Stomach (tissue), 9 donors: ENCODE results near the gene ARMC10. TPM values are rescaled to one million over a fixed set of nuclear protein-coding genes. Genes with fewer than 3 reads are reported as not detected.

ENCODE experiments used
- DNase-seq, 2 donors: peaks; one replicate each; pipeline versions ENCODE4 v3.0.0 to v3.0.0-alpha.2; 2013 to 2019
- H3K27ac ChIP-seq, 5 donors: fragments of 200-600 bp in 4 of 5; sonication (generic) in 4 of 5; one replicate each; pipeline ENCODE4 v1.5.1; 2013 to 2019; ENCODE audit warnings: mild to moderate bottlenecking in 1 of 5, moderate library complexity in 1 of 5
- H3K27me3 ChIP-seq, 3 donors: fragments of 200-600 bp; sonication (generic); one replicate each; pipeline ENCODE4 v1.5.1; 2017 to 2019; ENCODE audit warnings: mixed run types in 1 of 3
- H3K36me3 ChIP-seq, 4 donors: fragments of 200-600 bp; sonication (generic); 1 replicate in 3 of 4; 2 replicates in 1 of 4; pipeline ENCODE4 v1.5.1; 2016 to 2019
- H3K4me1 ChIP-seq, 4 donors: fragments of 200-600 bp; sonication (generic); one replicate each; pipeline ENCODE4 v1.5.1; 2016 to 2019
- H3K4me3 ChIP-seq, 4 donors: fragments of 200-600 bp; sonication (generic) in 3 of 4; one replicate each; pipeline ENCODE4 v1.5.1; 2016 to 2019; ENCODE audit warnings: mild to moderate bottlenecking in 1 of 4
- H3K9me3 ChIP-seq, 4 donors: fragments of 200-600 bp; sonication (generic); one replicate each; pipeline ENCODE4 v1.5.1; 2016 to 2019
- CTCF ChIP-seq, 7 experiments: fragments of 450-650 bp in 4 of 7; fragments of 200-600 bp in 3 of 7; sonication (generic) in 3 of 7; IDR thresholded peaks; one replicate each; pipeline ENCODE4 v1.5.1; 2016 to 2019; ENCODE audit warnings: antibody characterized with exemption in 7 of 7, control low read depth in 2 of 7, mild to moderate bottlenecking in 1 of 7
- EP300 ChIP-seq: sonication (generic); formaldehyde crosslinking; IDR thresholded peaks from one replicate; pipeline ENCODE4 v1.6.1; 2017; ENCODE audit warnings: antibody characterized with exemption
- POLR2A ChIP-seq, 4 donors: fragments of 450-650 bp; IDR thresholded peaks; one replicate each; pipeline ENCODE4 v1.6.1; 2016; ENCODE audit warnings: antibody characterized with exemption in 4 of 4, control low read depth in 2 of 4, mild to moderate bottlenecking in 1 of 4, moderate library complexity in 1 of 4
- POLR2AphosphoS5 ChIP-seq, 3 donors: sonication (generic); formaldehyde crosslinking; IDR thresholded peaks; one replicate each; pipeline ENCODE4 v1.6.1; 2016; ENCODE audit warnings: antibody characterized with exemption in 3 of 3
- WGBS, 5 donors: extraction: QIAGEN DNeasy Blood & Tissue Kit in 3 of 5; methylation state at CpG; one replicate each; pipeline versions ENCODE4 v1.1.5 to v1.1.7; 2013 to 2018; 5-methylcytosine and 5-hydroxymethylcytosine counted together
- intact Hi-C: fragments of 100-400 bp; cut with DNase I; formaldehyde crosslinking; loops from one replicate; pipeline ENCODE4 v1.15.1; 2023; ENCODE audit warnings: low total_unique reads
- polyA plus RNA-seq, 3 donors: library from polyadenylated mRNA; stranded (reverse); fragments of 200-250 nt; gene quantifications; one replicate each; pipeline ENCODE4 v1.2.3, GENCODE V29; 2013
- total RNA-seq, 5 donors: library from RNA; depleted of rRNA; stranded (reverse); fragments of >200 nt; gene quantifications; one replicate each; pipeline versions ENCODE4 v1.1.0 to v1.2.3, GENCODE V29; 2014 to 2016
- donor health status: healthy with polysubstance abuse.
- donor health status: Bipolar disorder and iron deficiency.
- donor health status: healthy.

The ARMC10 gene
- total and polyA plus RNA-seq, 8 donors = 1.8 to 118 (median 24.8) TPM

GRCh38 chr7:103134836-103135554, 60.1 kb downstream of the ARMC10 start:
- WGBS, 5 donors = 39 to 57% (median 44%) methylated on average over 3 of the region's 3 CpGs
- Histone ChIP-seq H3K9me3 (no peaks in the 10 kb centered on the region), H3K4me3 (no peak overlapping the region), H3K27ac (peak overlapping the region in 1 of 5 donors; percentile 42), H3K36me3 (no peaks in the 10 kb centered on the region), H3K4me1 (peaks cover 0 to 41% (median 20%) of the 10 kb centered on the region in 4 donors), H3K27me3 (no peaks in the 10 kb centered on the region)
- TF ChIP-seq CTCF (IDR thresholded peaks at IDR 0.05) (no peak), POLR2A (IDR thresholded peaks at IDR 0.05) (no peak), EP300 (no peak), POLR2AphosphoS5 (IDR thresholded peaks at IDR 0.05) (no peak)
- intact Hi-C loops = no loop called here
- DNase-seq = peak in 1 of 2 donors; percentile 20

- H3K4me1 ChIP-seq = peaks cover 0 to 35% (median 23%) of the 10 kb centered on the region in 4 donors
- TF ChIP-seq EP300 (no peak), CTCF (IDR thresholded peaks at IDR 0.05) (no peak), POLR2A (IDR thresholded peaks at IDR 0.05) (no peak), POLR2AphosphoS5 (IDR thresholded peaks at IDR 0.05) (no peak)
- intact Hi-C loops = loop anchor here (10.0 kb wide), 1 partner anchor 65 kb away; the partner anchor contains the start of genes ARMC10 and FBXL13
- 85 to 100% (median 90%) methylated on average over 2 of the region's 2 CpGs; no CpG with 5 or more reads in 2 of the 5 donors for WGBS, 5 donors
- H3K27ac ChIP-seq = no peak overlapping the region
- no peak for DNase-seq
- H3K27me3 ChIP-seq = no peaks in the 10 kb centered on the region
- H3K36me3 ChIP-seq = no peaks in the 10 kb centered on the region
- no peaks in the 10 kb centered on the region for H3K9me3 ChIP-seq
- no peak overlapping the region for H3K4me3 ChIP-seq
Observed at GRCh38 chr7:103140061-103140460, 65.1 kb downstream of the ARMC10 start.

- H3K27ac ChIP-seq = peak overlapping the region in 1 of 5 donors; percentile 8
- no peaks in the 10 kb centered on the region for H3K36me3 ChIP-seq
- no peak for TF ChIP-seq EP300
- no peak for TF ChIP-seq POLR2A (IDR thresholded peaks at IDR 0.05)
- no peak for TF ChIP-seq CTCF (IDR thresholded peaks at IDR 0.05)
- TF ChIP-seq POLR2AphosphoS5 (IDR thresholded peaks at IDR 0.05) = no peak
- no peaks in the 10 kb centered on the region for H3K9me3 ChIP-seq
- DNase-seq = no peak
- WGBS, 5 donors = 82 to 97% (median 96%) methylated on average over 2 of the region's 2 CpGs
- H3K4me3 ChIP-seq = no peak overlapping the region
- peaks cover 0 to 33% (median 22%) of the 10 kb centered on the region in 4 donors for H3K4me1 ChIP-seq
- no peaks in the 10 kb centered on the region for H3K27me3 ChIP-seq
- intact Hi-C loops = loop anchor here (10.0 kb wide), 1 partner anchor 66 kb away; the partner anchor contains the start of genes ARMC10 and FBXL13
Observed at GRCh38 chr7:103140685-103141084, 65.7 kb downstream of the ARMC10 start.

GRCh38 chr7:103141753-103142404, 66.9 kb downstream of the ARMC10 start:
- no peaks in the 10 kb centered on the region for H3K27me3 ChIP-seq
- 81 to 87% (median 85%) methylated on average over 8 of the region's 8 CpGs for whole genome bisulfite sequencing, 5 donors
- H3K36me3 ChIP-seq = no peaks in the 10 kb centered on the region
- H3K4me3 ChIP-seq = no peak overlapping the region
- no peak for DNase-seq
- TF ChIP-seq CTCF (IDR thresholded peaks at IDR 0.05) = no peak
- TF ChIP-seq POLR2AphosphoS5 (IDR thresholded peaks at IDR 0.05) = peak in 1 of 3 donors; percentile 14
- TF ChIP-seq POLR2A (IDR thresholded peaks at IDR 0.05) = no peak
- no peak for TF ChIP-seq EP300
- H3K9me3 ChIP-seq = no peaks in the 10 kb centered on the region
- peak overlapping the region in 3 of 5 donors; percentile 7 to 67 (median 64) for H3K27ac ChIP-seq
- H3K4me1 ChIP-seq = peaks cover 0 to 43% (median 32%) of the 10 kb centered on the region in 4 donors
- intact Hi-C loops = loop anchor here (10.0 kb wide), 1 partner anchor 67 kb away; the partner anchor contains the start of genes ARMC10 and FBXL13
